Astrocyte (in vitro differentiated cells and primary cell): ENCODE measurements around the gene PAOX. TPM values are rescaled to one million over a fixed set of nuclear protein-coding genes. Genes with fewer than 3 reads are reported as not detected.
A peak's percentile ranks its signal among the peaks of the same experiment; 100 is the strongest.

Experiments used
- DNase-seq: peaks from one replicate; pipeline ENCODE4 v3.0.0-alpha.2; 2010; ENCODE audit warnings: low read depth
- FAIRE-seq: peaks from 2 replicates; lab custom pipeline; 2011; peaks lifted over from hg19 to GRCh38; lab: Jason Lieb, UNC
- H2AFZ ChIP-seq: 2 replicates; pipeline ENCODE4 v1.6.0; 2012; ENCODE audit warnings: low read depth, low read length, inconsistent platforms
- H3K27ac ChIP-seq: 2 replicates; pipeline ENCODE4 v1.5.1; 2011; ENCODE audit warnings: low read depth, low read length, inconsistent platforms
- H3K27me3 ChIP-seq: 2 replicates; pipeline ENCODE4 v1.6.0; 2011; ENCODE audit warnings: low read length, inconsistent platforms; ENCODE audit not compliant: insufficient read depth
- H3K36me3 ChIP-seq: 2 replicates; pipeline ENCODE4 v1.5.1; 2011; ENCODE audit warnings: low read length, inconsistent platforms; ENCODE audit not compliant: insufficient read depth
- H3K4me1 ChIP-seq: 2 replicates; pipeline ENCODE4 v1.5.1; 2011; ENCODE audit warnings: low read length, inconsistent platforms; ENCODE audit not compliant: insufficient read depth
- H3K4me2 ChIP-seq: 2 replicates; pipeline ENCODE4 v1.6.0; 2012; ENCODE audit warnings: low read length, inconsistent platforms
- H3K4me3 ChIP-seq: 2 replicates; pipeline ENCODE4 v1.5.1; 2011; ENCODE audit warnings: low read depth, mild to moderate bottlenecking, low read length, inconsistent platforms; ENCODE audit not compliant: insufficient read depth
- H3K79me2 ChIP-seq: 2 replicates; pipeline ENCODE4 v1.6.0; 2012; ENCODE audit warnings: mild to moderate bottlenecking, low read length, inconsistent platforms; ENCODE audit not compliant: insufficient read depth
- H3K9ac ChIP-seq: 2 replicates; pipeline ENCODE4 v1.6.0; 2012; ENCODE audit warnings: mild to moderate bottlenecking, low read length, inconsistent platforms
- H3K9me3 ChIP-seq: 2 replicates; pipeline ENCODE4 v1.5.1; 2012; ENCODE audit warnings: low read depth, mild to moderate bottlenecking, low read length, inconsistent platforms; ENCODE audit not compliant: insufficient read depth
- H4K20me1 ChIP-seq: 2 replicates; pipeline ENCODE4 v1.6.0; 2012; ENCODE audit warnings: low read length, inconsistent platforms; ENCODE audit not compliant: insufficient read depth
- H3K27ac Mint-ChIP-seq: one replicate; pipeline ENCODE4 v1.8.0; 2021; ENCODE audit warnings: mild to moderate bottlenecking, mixed read lengths; ENCODE audit not compliant: unreplicated experiment
- H3K27me3 Mint-ChIP-seq: one replicate; pipeline ENCODE4 v1.8.0; 2021; ENCODE audit warnings: low read depth, mixed read lengths; ENCODE audit not compliant: unreplicated experiment
- H3K36me3 Mint-ChIP-seq: one replicate; pipeline ENCODE4 v1.8.0; 2021; ENCODE audit warnings: low read depth, mixed read lengths; ENCODE audit not compliant: unreplicated experiment
- H3K4me1 Mint-ChIP-seq: one replicate; pipeline ENCODE4 v1.8.0; 2021; ENCODE audit warnings: low read depth, mixed read lengths; ENCODE audit not compliant: unreplicated experiment
- H3K4me3 Mint-ChIP-seq: one replicate; pipeline ENCODE4 v1.8.0; 2021; ENCODE audit warnings: mild to moderate bottlenecking, moderate library complexity, mixed read lengths; ENCODE audit not compliant: unreplicated experiment
- H3K9me3 Mint-ChIP-seq: one replicate; pipeline ENCODE4 v1.8.0; 2021; ENCODE audit warnings: mild to moderate bottlenecking, mixed read lengths; ENCODE audit not compliant: unreplicated experiment
- EZH2 ChIP-seq: IDR thresholded peaks from 2 replicates; pipeline ENCODE4 v1.6.1; 2012; ENCODE audit warnings: mild to moderate bottlenecking, low read length, inconsistent platforms; ENCODE audit not compliant: insufficient read depth
- total RNA-seq: library from RNA; stranded (reverse); gene quantifications from 2 replicates; pipeline ENCODE4 v1.2.1, GENCODE V29; 2021
- TF ChIP-seq, protein P1 (sequence below): IDR thresholded peaks from 2 replicates; pipeline ENCODE4 v1.5.1; 2011; ENCODE audit warnings: low read depth, mild to moderate bottlenecking, inconsistent platforms, low read length, moderate library complexity; ENCODE audit not compliant: insufficient read depth

Gene PAOX
- total RNA-seq, 1 donor from 2014 or later, result 7.9 TPM

GRCh38 chr10:133332936-133333699, 45.9 kb upstream of the PAOX start:
- no peaks in the 10 kb centered on the region for H4K20me1 ChIP-seq
- no peaks in the 10 kb centered on the region for H3K9me3 ChIP-seq
- H3K36me3 ChIP-seq, result no peaks in the 10 kb centered on the region
- Mint-ChIP-seq H3K27me3 (peaks cover 37% of the 10 kb centered on the region), H3K4me3 (no peak overlapping the region), H3K9me3 (peaks cover 4% of the 10 kb centered on the region), H3K4me1 (no peaks in the 10 kb centered on the region), H3K27ac (no peak overlapping the region), H3K36me3 (peaks cover 2% of the 10 kb centered on the region)
- DNase-seq, result no peak
- H3K79me2 ChIP-seq, result no peaks in the 10 kb centered on the region
- FAIRE-seq, result no peak
- H3K27me3 ChIP-seq, result peaks cover 37% of the 10 kb centered on the region
- no peak overlapping the region for H2AFZ ChIP-seq
- H3K9ac ChIP-seq, result no peak overlapping the region
- no peak overlapping the region for H3K4me3 ChIP-seq
- peaks cover 24% of the 10 kb centered on the region for H3K4me1 ChIP-seq
- no peak for TF ChIP-seq EZH2
- TF ChIP-seq, protein P1, sequence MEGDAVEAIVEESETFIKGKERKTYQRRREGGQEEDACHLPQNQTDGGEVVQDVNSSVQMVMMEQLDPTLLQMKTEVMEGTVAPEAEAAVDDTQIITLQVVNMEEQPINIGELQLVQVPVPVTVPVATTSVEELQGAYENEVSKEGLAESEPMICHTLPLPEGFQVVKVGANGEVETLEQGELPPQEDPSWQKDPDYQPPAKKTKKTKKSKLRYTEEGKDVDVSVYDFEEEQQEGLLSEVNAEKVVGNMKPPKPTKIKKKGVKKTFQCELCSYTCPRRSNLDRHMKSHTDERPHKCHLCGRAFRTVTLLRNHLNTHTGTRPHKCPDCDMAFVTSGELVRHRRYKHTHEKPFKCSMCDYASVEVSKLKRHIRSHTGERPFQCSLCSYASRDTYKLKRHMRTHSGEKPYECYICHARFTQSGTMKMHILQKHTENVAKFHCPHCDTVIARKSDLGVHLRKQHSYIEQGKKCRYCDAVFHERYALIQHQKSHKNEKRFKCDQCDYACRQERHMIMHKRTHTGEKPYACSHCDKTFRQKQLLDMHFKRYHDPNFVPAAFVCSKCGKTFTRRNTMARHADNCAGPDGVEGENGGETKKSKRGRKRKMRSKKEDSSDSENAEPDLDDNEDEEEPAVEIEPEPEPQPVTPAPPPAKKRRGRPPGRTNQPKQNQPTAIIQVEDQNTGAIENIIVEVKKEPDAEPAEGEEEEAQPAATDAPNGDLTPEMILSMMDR, result no peak
- no peak overlapping the region for H3K4me2 ChIP-seq
- H3K27ac ChIP-seq, result no peak overlapping the region

GRCh38 chr10:133334503-133335245, 44.4 kb upstream of the PAOX start:
- Histone ChIP-seq H3K4me2 (peak overlapping the region; percentile 80), H2AFZ (peak overlapping the region; percentile 56), H3K27me3 (peaks cover 37% of the 10 kb centered on the region), H3K4me3 (peak overlapping the region; percentile 33), H4K20me1 (no peaks in the 10 kb centered on the region), H3K36me3 (no peaks in the 10 kb centered on the region), H3K79me2 (no peaks in the 10 kb centered on the region), H3K4me1 (peaks cover 14% of the 10 kb centered on the region), H3K9me3 (no peaks in the 10 kb centered on the region), H3K27ac (no peak overlapping the region), H3K9ac (no peak overlapping the region)
- Mint-ChIP-seq H3K4me3 (no peak overlapping the region), H3K4me1 (no peaks in the 10 kb centered on the region), H3K27ac (no peak overlapping the region), H3K36me3 (peaks cover 2% of the 10 kb centered on the region), H3K9me3 (peaks cover 4% of the 10 kb centered on the region), H3K27me3 (peaks cover 32% of the 10 kb centered on the region)
- DNase-seq, result no peak
- FAIRE-seq, result no peak
- peak; percentile 16 for TF ChIP-seq EZH2
- TF ChIP-seq, protein P1, result no peak
